ENCODE measurements around the gene PLA2G2E.
"Not testable (repeated sequence)": the region's sequence is repeated elsewhere in the genome, so short reads cannot be mapped to it uniquely, and the experiment has no call there.

The PLA2G2E gene, protein sequence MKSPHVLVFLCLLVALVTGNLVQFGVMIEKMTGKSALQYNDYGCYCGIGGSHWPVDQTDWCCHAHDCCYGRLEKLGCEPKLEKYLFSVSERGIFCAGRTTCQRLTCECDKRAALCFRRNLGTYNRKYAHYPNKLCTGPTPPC

DNA sequence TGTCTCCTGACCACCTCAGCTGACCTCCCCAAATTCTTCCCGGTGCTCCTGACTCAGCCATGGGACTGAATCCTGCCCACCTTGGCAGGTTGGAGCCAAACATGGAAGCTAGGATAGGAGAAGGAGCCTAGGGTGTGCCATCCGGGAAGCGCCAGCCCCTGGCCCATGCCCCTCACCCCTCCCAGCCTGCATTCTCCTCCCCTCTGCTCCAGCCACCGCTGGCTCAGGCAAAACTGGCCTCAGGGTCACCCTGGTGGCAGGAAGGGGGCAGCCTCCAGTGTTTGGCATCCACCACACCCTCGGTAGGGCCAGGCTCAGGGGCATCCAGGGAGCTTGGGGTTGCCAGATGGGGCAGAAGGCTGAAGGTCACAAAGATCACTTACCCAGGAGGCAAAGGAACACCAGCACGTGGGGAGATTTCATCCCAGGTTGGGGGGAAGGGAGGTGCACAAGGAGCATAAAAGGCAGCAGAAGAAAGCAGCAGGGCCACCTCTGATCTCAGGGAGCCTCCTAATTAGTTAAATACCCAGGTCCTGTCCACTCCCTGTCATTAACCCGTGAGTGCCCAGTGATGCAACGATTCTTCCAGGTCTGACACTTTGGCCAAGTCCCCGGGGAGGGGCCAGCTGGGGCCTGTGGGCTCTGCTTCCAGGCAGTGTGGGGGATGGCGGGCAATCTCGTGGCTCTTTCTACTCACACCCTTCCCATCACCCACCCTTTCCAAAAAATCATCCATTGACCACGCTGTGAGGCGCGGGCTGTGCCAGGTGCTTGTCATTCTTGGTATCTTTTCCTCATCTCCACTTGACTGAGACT, at the start of gene PLA2G2E:
Gene PLA2G2E (minus strand): TSS at position 481 of the 816 bp plus-strand sequence. CDS start 58 bp downstream, at position 423.
- DNase-seq = no peak

DNA sequence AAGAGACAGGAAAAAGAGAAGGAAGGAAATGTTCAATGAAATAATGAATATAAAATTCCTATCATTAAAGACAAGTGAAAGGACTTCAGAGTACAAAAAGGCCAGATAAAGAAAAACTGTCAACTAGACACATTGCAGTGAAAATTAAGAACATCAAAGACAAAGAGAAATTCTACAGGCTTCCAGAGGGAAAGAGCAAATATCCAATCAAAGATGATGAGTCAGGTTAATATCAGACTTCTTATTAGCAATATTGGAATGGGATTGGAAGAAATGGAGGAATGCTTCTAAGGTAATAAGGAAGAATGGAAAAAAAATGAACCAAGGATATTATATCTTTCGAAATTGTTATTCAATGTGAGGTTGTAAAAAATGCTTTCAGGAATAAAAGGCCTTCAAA, 48.2 kb upstream of the PLA2G2E start:
- DNase-seq = no peak

DNA sequence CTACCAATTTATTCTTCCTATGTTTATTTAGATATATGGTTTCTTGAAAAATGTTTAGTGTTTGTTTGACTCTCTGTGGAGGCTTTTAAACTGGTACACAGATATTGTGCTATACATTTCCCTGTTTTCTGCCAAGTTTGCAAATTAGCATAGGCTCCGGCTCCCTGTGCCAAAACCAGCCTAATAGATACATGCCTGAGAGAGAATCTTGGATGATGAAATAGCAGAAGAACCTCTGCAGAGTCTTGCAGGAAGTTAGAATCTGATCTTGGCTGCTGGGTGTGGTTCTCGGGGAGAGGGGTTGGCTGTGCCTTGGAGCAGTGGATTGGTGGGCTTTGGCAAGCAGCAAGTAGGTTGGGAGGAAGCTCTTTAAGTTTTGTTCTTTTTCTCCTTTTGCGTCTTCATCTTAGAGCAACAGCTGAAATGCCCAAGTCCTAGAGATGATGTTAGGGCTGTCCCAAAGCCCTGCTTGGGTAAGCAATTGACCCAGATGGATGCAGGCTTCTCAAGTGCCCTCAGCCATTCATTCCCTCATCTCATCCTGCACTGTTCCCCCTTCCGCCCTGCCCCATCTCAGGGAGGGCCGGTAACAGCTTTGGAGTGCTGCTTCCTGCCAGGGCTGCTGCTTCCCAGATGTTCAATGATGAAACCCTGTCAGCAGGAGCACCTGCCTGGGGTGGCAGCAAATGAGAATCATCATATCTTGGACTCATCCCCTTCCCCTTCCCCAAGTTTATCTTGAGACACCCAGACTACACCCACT, 46.7 kb upstream of the PLA2G2E start:
- no peak for DNase-seq

DNA sequence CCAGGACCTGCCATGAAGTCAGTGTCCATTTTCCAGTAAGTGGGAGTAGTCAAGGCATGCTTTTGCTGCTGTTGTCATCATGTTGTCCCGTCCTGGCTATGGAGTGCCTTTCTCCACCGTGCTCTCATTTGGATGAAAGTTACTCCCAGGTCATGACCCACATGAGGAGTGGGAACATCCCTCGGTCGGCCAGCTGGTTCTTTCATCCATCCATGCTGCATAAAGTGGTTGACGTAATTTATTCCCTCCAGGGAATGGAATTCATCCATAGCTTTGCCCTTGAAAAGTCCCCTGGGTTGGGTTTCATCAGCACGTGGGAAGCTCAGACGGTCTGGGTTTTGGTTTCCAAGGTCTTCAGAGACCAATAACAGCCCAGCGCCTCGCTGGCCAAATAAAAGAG, 44.4 kb upstream of the PLA2G2E start:
- no peak for DNase-seq

DNA sequence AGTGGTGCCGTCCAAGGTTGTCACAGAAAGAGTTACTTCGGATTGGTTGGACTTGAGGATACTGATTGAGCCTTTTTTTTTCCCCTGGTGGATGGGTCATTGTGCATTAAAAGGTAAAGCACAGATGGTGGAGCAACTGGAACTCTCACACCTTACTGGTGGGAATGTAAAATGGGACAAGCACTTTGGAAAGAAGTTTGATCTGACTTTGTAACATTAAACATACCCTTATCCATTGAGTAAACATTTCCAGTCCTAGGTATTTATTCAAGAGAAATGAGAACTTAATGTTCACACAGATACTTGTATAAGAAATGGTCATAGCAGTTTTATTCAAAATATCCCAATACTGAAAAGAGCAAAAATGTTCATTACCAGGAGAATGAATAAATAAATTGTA, 41.1 kb upstream of the PLA2G2E start:
- DNase-seq = no peak

DNA sequence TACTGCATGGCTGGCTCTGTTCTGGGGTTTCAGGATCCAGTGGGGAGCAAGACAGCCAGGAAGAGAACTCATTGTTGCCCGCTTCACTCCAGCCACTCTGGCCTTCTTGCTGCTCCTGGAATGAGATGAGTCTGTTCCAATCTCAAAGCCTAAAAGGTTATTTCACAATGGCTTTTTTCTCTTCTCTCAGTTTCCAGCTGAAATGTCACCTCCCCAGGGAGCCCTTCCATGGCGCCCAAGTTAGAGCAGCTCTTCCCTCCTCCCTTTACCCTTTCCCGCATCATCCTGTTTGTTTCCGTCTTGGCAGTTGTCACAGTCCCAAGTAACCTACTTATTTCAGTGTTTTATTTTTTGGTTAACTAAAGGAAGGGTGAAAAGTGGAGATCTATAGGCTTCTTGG, 40.2 kb upstream of the PLA2G2E start:
- DNase-seq = no peak

DNA sequence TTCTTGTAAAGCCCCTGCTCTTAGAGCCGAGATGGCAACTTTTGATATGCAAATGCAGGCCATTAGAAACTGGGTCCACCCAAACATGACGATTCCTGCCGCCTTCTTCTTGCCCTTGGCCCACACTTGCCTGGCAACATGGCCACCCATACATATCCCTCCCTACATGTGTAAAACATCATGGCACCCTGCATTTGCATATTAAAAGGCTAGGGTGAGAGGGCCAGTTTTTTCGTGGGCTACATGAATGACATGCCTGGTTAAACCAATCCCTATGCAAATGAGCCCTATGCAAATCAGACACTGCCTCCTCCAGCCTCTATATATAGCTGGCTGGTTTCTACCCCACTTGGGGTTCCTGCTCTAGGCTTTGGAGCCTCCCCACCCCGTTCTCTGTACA, 37.2 kb upstream of the PLA2G2E start:
- no peak for DNase-seq

DNA sequence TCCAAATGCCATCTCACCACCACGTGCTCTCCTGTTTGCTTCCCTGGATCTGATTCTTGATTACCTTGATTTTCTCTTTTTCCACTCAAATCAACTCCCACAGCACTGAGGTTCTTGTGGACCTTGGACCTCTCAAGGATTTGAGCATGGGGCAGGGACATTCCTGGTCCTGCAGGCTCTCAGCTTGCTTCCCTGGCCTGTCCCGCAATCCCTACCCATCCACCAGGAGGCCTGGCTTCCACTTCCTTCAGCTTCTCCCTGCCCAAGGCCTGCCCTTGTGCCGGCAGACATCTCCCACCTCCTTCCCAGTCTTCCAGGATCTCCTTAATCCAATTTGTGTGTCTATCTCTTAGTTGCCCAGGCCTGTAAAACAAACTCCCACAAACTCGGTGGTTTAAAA, 34.4 kb upstream of the PLA2G2E start:
- DNase-seq = no peak

DNA sequence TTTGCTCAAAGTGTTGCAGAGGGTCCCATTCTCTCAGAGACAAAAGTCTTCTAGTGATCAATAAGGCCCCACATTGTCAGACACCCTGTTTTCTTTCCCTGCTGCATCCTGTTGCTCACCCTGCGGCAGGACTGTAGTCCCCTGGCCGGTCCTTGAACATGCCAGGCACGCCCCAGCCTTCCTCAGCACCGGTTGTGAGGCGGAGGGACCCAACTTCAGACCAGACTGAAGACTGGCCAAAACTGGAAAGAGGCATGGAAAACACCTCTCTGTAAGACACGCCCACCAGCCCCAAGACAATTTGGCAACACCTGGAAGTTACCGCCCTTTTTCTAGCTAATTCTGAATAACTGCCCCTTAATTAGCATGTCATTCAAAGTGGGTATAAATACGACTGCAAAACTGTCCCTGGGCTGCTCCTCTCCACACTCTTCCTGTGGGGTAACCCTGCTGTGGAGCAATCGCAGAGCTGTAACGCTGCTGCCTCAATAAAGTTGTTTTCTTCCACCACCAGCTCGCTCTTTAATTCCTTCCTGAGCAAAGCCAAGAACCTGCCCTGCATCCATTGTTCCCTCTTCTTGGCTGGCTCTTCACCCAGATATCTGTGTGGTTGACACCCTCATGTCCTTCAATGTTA, 32.2 kb upstream of the PLA2G2E start:
- DNase-seq = peak in 1 of 2 experiments; percentile 2

DNA sequence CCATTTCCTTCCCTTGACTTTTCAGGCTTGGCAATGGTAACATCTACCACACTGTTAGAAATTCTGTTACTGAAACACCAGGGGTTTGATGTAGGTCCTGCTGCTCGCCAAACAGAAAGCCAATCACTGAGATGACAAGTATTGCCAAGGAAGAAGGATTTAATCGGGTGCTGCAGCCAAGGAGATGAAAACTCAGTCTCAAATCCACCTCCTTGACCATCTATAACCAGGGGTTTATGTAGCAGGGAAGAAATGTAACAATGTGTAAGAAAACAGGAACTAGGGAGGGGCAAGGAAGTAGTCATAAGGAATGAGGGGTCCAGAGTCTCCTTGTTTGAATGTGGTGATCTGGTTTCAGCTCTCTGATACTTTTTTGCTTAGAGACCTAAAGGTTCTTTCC, 30.6 kb upstream of the PLA2G2E start:
- DNase-seq = no peak

DNA sequence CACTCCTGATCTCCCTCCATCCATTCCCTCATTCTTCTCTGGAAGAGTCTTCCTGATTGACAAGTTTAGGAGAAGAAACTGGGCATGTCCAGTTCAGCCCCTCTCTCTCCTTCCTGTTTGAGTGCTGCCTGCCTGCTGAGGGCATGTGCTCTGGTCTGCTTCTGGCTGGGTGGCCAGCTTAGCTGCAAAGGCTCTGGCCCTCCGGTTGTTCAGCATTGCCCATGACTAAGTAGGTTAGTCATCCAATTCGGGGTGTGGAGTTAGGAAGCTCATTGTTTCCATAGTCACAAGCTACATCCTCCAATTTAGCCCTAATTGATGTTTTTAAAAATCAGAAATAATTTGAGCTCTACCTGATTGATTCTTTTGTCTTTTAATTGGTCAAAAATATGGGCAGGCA, 25.6 kb upstream of the PLA2G2E start:
- DNase-seq = no peak

DNA sequence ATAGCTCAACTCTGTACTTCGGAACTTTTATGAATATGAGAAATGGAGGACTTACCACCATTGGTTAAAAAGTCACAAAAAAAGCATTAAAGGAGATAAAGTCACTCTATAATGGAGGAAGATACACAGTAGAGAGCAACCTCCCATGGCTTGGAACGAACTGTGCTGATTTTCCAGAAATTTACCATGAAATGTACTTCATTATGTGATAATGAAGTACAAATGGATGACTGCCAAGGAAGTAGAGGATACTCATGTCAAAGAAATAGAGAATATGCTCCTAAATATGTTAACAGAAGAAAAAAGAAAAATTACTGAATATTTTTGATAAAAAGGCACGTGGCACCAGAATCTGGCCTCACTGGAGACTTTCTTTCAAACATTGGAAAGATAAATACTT, 23.6 kb upstream of the PLA2G2E start:
- DNase-seq = no peak

DNA sequence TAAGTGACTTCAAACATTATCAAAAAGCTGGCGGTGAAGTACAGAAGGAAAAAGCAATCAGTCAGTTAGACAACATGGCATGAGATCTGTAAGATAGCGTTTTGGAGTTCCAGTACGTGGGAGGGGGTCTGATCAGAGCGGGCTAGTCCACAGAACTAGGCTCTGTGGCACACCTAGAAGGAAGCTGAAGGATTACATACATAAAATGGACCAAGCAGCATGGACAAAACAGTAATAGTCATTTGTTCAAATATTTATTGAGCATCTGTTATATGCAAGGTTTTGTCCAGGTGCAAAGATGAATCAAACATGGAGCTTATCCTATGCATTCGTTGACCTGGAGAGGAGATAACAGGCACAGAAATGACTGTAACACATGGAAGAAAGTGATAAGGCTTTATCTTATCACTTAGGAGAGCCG, 22.9 kb upstream of the PLA2G2E start:
- DNase-seq = no peak

DNA sequence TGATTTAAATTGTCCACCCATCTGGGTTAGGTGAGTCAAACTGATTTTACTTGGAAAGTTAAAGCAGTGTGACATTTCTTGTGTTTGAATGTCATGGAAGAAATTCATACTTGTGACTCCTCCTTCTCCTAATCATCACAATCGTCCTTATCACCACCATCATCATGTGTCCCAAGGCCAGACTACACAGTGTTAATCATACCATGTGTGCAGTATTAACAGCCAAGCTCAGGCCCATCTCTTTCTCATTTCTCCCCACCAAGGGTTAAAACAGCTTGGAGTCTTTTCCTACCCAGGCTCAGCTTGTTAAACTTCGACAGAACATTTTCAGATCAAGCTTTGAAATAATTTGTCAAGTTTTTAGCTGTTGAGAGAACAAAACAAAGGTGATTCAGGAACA, 22.5 kb upstream of the PLA2G2E start:
- DNase-seq = no peak

DNA sequence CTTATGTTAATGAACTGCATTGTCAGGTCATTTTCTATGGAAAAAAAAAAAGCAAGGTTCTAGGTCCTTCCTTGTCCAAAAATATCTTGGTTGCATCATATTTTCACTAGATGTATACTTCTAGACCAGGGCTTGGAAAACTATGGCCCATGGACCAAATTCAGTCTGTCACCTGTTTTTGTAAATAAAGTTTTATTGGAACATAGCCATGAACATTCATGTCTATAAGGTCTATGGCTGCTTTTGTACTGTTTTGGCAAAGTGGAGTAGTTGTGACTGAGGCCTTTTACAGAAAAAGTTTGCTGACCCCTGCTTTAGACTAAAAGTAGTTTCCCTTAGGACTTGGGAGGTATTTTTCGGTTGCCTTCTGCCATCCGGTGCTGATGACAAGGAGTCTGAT, 19.2 kb upstream of the PLA2G2E start:
- no peak for DNase-seq

DNA sequence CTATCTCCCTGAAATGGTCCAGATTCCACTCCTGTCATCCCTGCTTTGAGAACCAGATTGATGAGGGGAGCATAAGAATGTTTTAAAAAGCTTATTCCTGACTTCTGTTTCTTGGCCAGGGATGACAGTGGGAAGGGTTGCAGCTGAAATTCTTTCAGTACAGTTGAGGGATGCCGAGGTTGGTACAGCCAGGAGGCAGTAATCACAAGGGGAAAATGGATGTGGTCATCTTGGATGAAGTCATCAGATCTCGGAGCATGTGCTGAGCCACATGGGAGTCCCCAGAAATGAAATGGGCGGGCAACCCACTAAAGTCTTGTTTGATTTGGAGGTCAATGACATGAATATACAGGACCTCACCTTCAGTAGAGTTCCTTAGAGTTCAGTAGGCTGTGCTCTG, 18.7 kb upstream of the PLA2G2E start:
- no peak for DNase-seq

DNA sequence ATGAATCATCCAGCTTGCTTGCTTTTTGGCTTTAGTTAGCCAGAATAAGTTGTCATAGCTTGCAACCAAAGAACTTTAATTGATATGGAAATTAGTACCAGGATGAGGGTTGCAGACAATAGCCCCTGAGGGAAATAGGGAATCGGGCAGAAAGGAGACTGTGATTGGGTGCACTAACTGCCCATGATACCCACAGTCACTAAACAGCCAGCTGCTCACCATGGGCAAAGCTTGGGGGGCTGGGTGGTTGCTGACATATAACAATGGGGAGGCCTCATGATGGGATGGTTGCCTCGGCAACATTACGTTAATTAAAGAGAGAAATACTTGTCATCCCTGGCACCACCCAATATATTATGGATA, 17.8 kb upstream of the PLA2G2E start:
- no peak for DNase-seq

DNA sequence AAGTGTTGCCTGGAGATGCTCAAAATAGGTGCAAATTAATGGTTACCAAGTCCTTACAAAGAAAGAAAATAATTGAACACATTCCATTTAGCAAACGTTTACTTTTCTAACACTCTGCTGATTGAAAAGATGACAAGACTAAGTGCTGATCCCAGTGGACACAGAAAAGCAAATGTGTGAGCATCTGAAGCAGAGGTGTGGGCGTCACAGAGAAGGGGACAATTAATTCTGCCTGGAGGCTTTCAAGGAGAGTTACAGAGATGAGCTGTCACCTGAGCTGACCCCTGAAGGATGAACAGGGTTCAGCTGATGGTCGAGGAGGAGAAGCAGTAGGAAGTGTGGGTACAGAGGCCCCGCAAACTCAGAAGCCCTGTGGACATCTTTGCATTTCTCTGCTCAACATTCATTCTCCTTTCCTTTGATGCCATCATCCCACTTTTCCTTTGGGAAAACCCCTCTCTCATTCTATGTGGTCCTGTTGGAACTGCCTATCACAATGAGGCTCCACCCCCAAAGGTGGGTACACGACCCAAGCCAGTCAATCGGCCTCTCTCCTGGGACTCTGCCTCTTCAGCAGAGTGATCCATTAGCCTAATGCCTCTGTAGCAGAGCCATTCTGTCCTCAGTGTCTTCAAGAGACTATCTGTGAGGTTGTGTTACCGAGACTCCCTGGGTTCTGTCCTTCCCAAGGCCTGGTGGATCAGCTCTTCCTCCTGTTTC, 17.2 kb upstream of the PLA2G2E start:
- no peak for DNase-seq

DNA sequence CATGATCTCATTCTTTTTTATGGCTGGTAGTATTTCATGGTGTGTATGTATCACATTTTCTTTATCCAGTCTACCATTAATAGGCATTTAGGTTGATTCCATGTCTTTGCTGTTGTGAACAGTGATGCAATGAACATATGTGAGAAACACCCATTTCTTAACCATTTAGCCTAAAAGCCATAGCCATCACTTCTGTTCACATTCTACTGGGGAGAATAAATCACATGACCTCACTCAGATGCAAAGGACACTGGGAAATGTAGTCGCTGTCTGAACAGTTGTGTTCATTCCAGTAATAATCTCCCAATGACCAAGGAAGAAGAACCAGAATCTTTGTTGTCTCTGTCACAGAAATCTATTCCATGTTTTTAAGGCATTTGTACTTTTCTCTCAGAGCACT, 15.1 kb upstream of the PLA2G2E start:
- no peak for DNase-seq

DNA sequence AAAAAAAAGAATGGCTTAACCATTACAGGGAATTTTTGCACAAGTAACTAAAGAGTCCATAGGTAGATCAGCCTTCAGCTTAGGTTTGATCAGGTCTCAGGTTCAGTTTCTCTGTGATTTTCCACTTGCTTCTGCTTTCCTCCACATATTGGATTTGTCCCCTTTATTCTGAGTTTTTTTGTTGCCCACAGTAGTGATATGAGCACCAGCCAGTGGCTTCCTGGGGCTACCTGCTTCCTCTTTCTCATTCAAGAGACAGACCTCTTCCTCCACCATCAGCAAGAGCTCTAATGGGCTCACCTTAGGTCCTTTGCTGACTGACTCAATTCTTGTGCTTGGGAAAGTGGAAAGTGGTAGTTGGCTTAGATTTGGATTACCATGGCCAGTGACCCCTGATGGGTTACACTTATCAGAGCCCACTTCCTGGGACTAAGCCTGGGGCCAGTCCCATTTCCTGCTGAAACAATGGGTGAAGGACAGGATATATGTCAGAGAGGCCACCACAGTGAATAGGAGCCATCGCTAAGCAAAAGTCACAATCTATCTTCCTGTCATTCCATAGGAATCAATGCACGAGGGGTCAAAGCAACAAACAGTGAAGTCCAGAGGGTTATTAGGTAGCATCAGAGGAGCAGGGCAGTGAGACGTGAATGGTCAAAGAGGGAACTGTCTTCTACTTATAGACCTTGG, 12.8 kb upstream of the PLA2G2E start:
- DNase-seq = no peak

DNA sequence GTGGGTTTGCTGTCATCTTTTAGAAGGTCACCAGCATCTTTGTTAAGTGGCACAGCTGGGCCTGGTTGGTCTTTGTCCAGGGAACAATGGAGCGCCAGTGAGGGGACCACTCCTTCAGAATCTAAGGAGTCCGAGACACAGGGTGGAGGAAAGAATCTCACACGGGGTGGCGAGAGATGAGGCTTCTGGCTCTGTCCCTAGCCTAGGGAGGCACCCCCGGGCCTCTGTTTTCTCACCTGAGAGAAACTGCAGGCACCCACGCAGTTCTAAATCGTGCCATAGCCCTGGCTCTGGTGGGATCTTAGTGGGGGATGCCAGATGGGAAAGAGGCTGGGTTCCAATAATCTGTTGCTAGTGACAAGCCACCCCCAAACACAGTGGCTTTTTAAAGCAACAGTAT, 10.9 kb upstream of the PLA2G2E start:
- DNase-seq = no peak

DNA sequence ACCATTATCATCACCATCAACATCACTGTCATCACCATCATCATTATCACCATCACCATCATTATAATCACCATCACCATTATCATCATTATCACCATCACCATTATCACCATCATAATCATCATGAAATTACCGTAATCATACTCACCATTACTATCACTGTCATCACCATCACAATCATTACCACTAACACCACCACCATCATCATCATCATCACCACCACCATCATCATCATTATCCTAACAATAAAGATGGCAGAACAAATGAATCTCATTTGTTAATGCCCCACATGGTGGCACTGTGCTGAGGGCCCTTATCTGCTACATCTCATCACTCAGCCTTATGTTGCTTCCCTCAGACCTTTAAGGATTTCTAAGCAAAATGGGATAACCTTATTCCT, 9.4 kb upstream of the PLA2G2E start:
- no peak for DNase-seq

DNA sequence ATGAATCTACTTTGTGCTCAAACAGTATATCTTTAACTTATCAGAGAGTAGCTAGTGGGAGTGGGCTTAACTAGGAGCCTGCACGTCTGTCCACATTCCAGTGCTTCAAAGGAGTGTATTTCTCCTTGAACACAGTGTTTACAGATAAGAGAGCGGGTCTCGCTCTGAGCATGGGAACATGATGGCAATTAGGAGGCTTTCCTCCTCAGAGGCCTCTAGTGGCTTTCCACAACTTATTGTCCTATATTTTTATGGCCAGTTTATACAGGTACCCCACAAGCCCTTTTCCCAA, 3.7 kb upstream of the PLA2G2E start:
- DNase-seq = not testable (repeated sequence)
